Umbilical cord (tissue), 2 donors: Measurements from ENCODE around the gene SRGAP1. TPM values are rescaled to one million over a fixed set of nuclear protein-coding genes. Genes with fewer than 3 reads are reported as not detected.
"Not testable (repeated sequence)": the region's sequence is repeated elsewhere in the genome, so short reads cannot be mapped to it uniquely, and the experiment has no call there.

Experiments
- DNase-seq: peaks from one replicate; pipeline ENCODE4 v3.0.0-alpha.2; 2015; ENCODE audit warnings: low spot score
- total RNA-seq: library from RNA; depleted of rRNA; stranded (reverse); fragments of >200 nt; gene quantifications from one replicate; pipeline ENCODE4 v1.2.3, GENCODE V29; 2014; ENCODE audit warnings: low replicate concordance; ENCODE audit not compliant: insufficient read depth

SRGAP1 gene
- total RNA-seq, 1 donor from 2014 or later: 6.7 TPM

- no peak for DNase-seq
These were observed 22.6 kb downstream of the SRGAP1 start for GRCh38 chr12:63867053-63867452.

DNA sequence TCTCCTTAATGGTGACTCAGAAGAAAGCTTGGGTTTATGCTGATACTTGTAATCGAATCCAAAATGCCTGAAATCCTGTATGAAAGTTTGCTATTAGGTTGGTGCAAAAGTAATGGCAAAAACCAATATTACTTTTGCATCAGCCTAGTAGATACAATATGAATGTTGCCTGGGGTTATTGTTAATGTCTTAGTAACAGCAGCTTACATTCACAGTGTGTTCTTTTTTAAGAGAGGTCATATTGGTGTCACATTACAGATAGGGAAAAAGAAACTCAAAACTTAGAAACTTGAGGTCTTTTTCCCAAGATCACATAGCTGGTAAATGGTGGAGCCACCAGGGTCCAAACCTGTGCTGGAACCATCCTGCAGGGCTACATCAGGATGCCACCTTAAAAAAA, 25.2 kb downstream of the SRGAP1 start:
- DNase-seq: no peak

- DNase-seq: no peak
These were observed 26.3 kb downstream of the SRGAP1 start for GRCh38 chr12:63870838-63871237.

GRCh38 chr12:63874897-63875480, 30.5 kb downstream of the SRGAP1 start:
- no peak for DNase-seq

DNA sequence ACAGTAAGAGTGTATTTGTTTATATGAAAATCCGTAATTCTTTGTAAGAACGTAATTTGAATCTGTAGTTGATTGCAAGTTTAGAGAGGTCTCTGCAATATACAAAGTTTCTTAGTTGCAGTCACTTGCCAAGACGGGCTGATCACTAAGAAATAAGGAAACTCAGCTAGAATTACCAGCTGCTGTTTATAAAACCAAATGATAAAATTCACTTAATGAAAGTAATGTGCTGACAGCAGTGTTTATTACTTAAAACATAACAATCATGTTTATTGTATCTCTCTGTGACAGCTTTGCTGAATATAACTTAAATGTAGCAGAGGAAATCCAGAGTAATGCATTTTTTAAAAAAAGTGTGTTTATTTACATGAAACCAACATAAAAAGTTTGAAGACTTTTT, 31.2 kb downstream of the SRGAP1 start:
- no peak for DNase-seq

DNA sequence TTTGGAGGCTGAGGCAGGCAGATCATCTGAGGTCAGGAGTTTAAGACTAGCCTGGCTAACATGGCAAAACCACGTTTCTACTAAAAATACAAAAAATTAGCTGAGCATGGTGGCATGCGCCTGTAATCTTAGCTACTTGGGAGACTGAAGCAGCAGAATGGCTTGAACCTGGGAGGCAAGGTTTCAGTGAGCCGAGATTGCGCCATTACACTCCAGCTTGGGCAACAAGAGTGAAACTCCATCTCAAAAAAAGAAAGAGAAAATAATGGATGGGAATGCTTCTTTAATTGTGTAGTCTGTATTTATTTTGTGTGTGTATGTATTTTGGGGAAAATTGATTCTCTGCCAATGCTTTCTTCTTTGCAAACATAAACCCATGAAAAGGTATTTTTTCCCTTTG, 32.5 kb downstream of the SRGAP1 start:
- DNase-seq: no peak

DNA sequence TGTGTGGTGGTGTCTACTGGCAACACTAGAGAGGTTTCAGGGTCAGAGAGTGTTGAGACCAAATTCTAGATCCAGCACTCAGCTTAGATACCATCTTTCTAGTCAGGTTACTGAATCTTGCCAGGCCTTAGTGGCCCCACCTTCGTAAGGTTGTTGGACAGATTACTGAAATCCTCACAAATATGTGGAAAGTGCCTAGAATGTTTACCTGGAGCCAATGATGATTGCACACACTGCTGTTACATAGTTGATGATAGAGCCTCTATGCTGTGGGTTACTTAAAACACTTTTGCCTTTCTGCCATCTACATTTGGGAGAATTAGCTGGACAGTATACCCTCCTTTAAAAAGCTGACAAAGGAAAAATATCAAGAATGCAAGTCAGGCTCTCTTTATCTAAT, 33.2 kb downstream of the SRGAP1 start:
- DNase-seq: no peak

GRCh38 chr12:63880235-63880634, 35.7 kb downstream of the SRGAP1 start:
- not testable (repeated sequence) for DNase-seq

DNA sequence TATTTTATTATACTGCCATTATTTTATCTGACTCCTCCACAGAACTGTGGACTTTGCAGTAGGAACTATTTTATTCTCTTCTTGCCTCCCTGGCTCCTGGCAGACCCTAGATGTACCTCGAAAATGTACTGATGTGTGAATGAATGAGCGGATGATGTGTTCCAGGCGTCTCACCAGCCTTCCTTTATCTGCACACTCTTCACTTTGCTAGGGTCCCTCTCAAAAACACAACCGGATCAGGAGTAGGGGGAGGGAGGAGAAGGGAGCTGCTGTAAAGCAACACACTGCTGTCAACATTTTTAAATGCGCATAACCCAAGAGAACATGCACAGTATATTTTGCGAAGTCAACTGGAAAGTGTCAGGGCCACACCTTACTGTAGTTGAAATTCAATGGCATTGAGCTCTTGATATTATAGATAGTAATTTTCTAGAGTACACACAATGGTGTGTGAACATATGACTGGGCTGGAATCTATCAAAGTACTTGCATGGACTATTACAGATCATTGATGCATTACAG, 36.3 kb downstream of the SRGAP1 start:
- no peak for DNase-seq

GRCh38 chr12:63882844-63883243, 38.3 kb downstream of the SRGAP1 start:
- DNase-seq: no peak

GRCh38 chr12:63885401-63885800, 40.9 kb downstream of the SRGAP1 start:
- DNase-seq: no peak

GRCh38 chr12:63888908-63889635, 44.6 kb downstream of the SRGAP1 start:
- peak; percentile 39 for DNase-seq

GRCh38 chr12:63889721-63890509, 45.4 kb downstream of the SRGAP1 start:
- DNase-seq: no peak

GRCh38 chr12:63893170-63893569, 48.7 kb downstream of the SRGAP1 start:
- DNase-seq: no peak

DNA sequence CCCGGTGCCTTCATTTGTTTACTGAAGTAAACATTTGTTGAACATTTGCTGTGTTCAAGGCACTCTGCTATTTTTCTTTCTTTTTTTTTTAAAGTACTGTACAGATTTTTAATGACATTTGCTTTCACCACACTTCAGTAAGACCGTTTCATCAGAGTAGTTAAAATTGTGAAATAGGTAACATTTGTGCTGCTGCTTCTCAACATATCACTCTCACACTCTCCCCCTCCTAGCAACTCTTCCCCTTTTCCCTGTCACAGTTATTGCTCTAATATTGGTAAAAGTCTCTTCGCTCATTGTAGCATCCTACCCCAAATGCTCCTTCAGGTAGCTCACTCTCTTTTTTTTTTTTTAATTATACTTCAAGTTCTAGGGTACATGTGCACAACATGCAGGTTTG, 49.6 kb downstream of the SRGAP1 start:
- DNase-seq: no peak

DNA sequence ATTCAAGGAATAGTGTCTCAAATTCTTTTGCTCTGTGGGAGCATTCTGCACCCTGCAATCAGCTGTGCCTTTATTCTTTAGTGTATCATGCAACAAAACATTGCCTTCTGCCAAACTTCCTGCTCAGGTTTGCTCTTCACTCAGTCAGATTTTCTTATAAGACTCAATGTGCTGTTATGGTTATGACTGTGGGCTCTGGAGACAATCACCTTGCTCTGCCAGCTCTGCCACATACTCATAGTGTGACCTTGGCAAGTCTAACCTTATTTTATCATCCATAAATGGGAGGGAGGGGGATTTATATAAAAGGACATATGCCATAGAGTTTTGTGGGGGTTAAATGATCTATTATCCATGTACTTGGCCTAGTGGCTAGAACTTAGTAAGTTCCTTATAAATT, 51.3 kb downstream of the SRGAP1 start:
- DNase-seq: no peak

GRCh38 chr12:63897931-63898330, 53.4 kb downstream of the SRGAP1 start:
- DNase-seq: peak; percentile 71

GRCh38 chr12:63898764-63899337, 54.4 kb downstream of the SRGAP1 start:
- no peak for DNase-seq

GRCh38 chr12:63899396-63899795, 54.9 kb downstream of the SRGAP1 start:
- no peak for DNase-seq

DNA sequence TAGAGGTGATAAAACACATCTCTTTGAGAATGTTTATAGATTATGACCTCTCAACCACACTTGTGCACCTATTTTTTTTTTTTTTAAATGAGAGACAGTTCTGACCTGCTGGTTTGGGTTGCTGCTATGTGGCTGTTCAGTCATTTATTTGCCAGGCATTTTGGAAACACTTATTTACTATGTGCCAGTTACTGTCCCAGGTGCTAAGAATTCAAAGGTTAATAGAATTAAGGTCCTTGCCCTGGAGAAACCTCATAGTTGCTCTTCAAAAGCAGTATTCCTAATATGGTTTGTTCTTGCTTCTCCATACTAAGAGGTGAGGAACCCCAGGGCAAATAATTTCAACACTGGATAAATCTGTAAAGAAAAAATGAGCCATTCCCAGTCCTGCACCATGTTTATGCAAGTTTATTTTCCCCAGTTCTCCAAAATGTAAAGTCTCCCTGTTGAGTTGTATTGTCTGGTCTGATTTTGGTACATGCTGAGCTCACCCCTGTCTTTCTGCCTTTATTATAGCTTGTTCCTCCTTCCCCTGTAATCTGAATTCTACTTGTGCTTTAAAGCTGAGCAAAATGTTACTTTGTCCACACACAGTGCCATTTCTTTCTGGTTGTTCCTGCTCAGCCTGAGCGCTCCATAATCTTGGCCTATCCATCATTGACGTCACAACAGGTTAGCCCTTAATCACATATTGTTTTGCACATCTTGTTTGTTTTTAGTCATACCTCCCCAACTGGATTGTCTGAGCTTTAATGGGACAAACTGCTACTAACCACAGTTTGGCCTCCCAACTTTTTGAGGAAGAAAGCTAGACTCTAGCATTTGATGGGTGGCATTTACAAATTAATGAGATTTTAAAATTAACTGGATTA, 56.7 kb downstream of the SRGAP1 start:
- DNase-seq: no peak

- DNase-seq: no peak
These were observed 60.2 kb downstream of the SRGAP1 start for GRCh38 chr12:63904653-63905052.
